Measurements from ENCODE around the gene ZNF616. TPM values are rescaled to one million over a fixed set of nuclear protein-coding genes. Genes with fewer than 3 reads are reported as not detected.
A peak's percentile ranks its signal among the peaks of the same experiment; 100 is the strongest.
"Not testable (repeated sequence)": the region's sequence is repeated elsewhere in the genome, so short reads cannot be mapped to it uniquely, and the experiment has no call there.

ZNF616 gene
- total RNA-seq, 4 donors from 2014 or later: 11.0 to 14.1 (median 13.2) TPM

- DNase-seq: no peak
- intact Hi-C loops (cut with DNase I): no loop called here
- H3K36me3 ChIP-seq: no peaks in the 10 kb centered on the region
- no peaks in the 10 kb centered on the region for H3K9me3 ChIP-seq
- no peaks in the 10 kb centered on the region for H3K27me3 ChIP-seq
- WGBS, 2 donors: 90 to 91% methylated on average over 2 of the region's 2 CpGs
- no peak overlapping the region for H3K4me3 ChIP-seq (replicated peaks in 1 of 3)
- H3K4me1 ChIP-seq: no peaks in the 10 kb centered on the region
- H3K27ac ChIP-seq: no peak overlapping the region
- no peak for TF ChIP-seq POLR2A (IDR thresholded peaks at IDR 0.05)
- TF ChIP-seq CTCF (IDR thresholded peaks at IDR 0.05): no peak
Observed at GRCh38 chr19:52099497-52100138, 40.1 kb downstream of the ZNF616 start.

- H3K9me3 ChIP-seq; H3K27ac ChIP-seq; DNase-seq; H3K27me3 ChIP-seq; H3K4me3 ChIP-seq (replicated peaks in 1 of 3); H3K36me3 ChIP-seq; intact Hi-C loops (cut with DNase I): not testable (repeated sequence)
- 78 to 95% methylated on average over 3 of the region's 3 CpGs for WGBS, 2 donors
- H3K4me1 ChIP-seq: peaks cover 10 to 11% of the 10 kb centered on the region in 2 donors
Observed at GRCh38 chr19:52096416-52096815, 43.3 kb downstream of the ZNF616 start.

- peak; percentile 95 to 96 for DNase-seq
- peak in 1 of 2 donors; percentile 72 for TF ChIP-seq POLR2A (IDR thresholded peaks at IDR 0.05)
- TF ChIP-seq CTCF (IDR thresholded peaks at IDR 0.05): no peak
- intact Hi-C loops (cut with DNase I): no loop called here
- Histone ChIP-seq H3K4me3 (replicated peaks in 1 of 3) (peak within 1 kb of the TSS; percentile 11 to 80 (median 53)), H3K36me3 (peaks cover 0 to 3% of the 10 kb centered on the region in 2 donors), H3K27me3 (no peaks in the 10 kb centered on the region), H3K27ac (no peak within 1 kb of the TSS), H3K4me1 (peaks cover 10 to 11% of the 10 kb centered on the region in 2 donors), H3K9me3 (no peaks in the 10 kb centered on the region)
- 0 to 2% methylated on average over 52 to 57 of the region's 59 CpGs for WGBS, 2 donors
Observed at GRCh38 chr19:52095172-52096014, 44.3 kb downstream of the ZNF616 start, which contains the start of gene ZNF841. Gene ZNF841 (minus strand): TSS chr19:52095765. CDS start chr19:52084801, 10,964 bp downstream.

- H3K27me3 ChIP-seq: no peaks in the 10 kb centered on the region
- peak overlapping the region; percentile 11 to 80 (median 53) for H3K4me3 ChIP-seq (replicated peaks in 1 of 3)
- H3K27ac ChIP-seq: no peak overlapping the region
- peaks cover 10 to 11% of the 10 kb centered on the region in 2 donors for H3K4me1 ChIP-seq
- WGBS, 2 donors: 1 to 6% methylated on average over 12 of the region's 12 CpGs
- H3K36me3 ChIP-seq: peaks cover 0 to 3% of the 10 kb centered on the region in 2 donors
- intact Hi-C loops (cut with DNase I): no loop called here
- no peaks in the 10 kb centered on the region for H3K9me3 ChIP-seq
- peak in 1 of 2 donors; percentile 3 for DNase-seq
- TF ChIP-seq CTCF (IDR thresholded peaks at IDR 0.05) (no peak), POLR2A (IDR thresholded peaks at IDR 0.05) (no peak)
Observed at GRCh38 chr19:52094526-52095130, 45.1 kb downstream of the ZNF616 start.

GRCh38 chr19:52086481-52086880 is 53.3 kb downstream of the ZNF616 start:
- H3K9me3 ChIP-seq: no peaks in the 10 kb centered on the region
- no peaks in the 10 kb centered on the region for H3K4me1 ChIP-seq

More at GRCh38 chr19:52086481-52086880, 53.3 kb downstream of the ZNF616 start:
- H3K27ac ChIP-seq: no peak overlapping the region
- peaks cover 29 to 33% of the 10 kb centered on the region in 2 donors for H3K36me3 ChIP-seq
- no peak for DNase-seq
- H3K27me3 ChIP-seq: no peaks in the 10 kb centered on the region
- intact Hi-C loops (cut with DNase I): no loop called here
- H3K4me3 ChIP-seq (replicated peaks in 1 of 3): no peak overlapping the region
- no peak for TF ChIP-seq POLR2A (IDR thresholded peaks at IDR 0.05)
- TF ChIP-seq CTCF (IDR thresholded peaks at IDR 0.05): no peak

Measured in thyroid gland (tissue), 4 donors.